Ishikawa (cell line): ENCODE measurements around the gene KLF15.

Experiments
- CEBPB ChIP-seq: IDR thresholded peaks from 2 replicates; pipeline ENCODE4 v1.6.1; 2012
- CREB1 ChIP-seq: IDR thresholded peaks from 2 replicates; pipeline ENCODE4 v1.6.1; 2012; ENCODE audit warnings: low read depth
- EGR1 ChIP-seq: IDR thresholded peaks from 2 replicates; pipeline ENCODE4 v1.6.1; 2012
- EP300 ChIP-seq: IDR thresholded peaks from 2 replicates; pipeline ENCODE4 v1.6.1; 2012; ENCODE audit warnings: borderline replicate concordance
- FOXM1 ChIP-seq: IDR thresholded peaks from 2 replicates; pipeline ENCODE4 v1.6.1; 2012; ENCODE audit warnings: low read depth, borderline replicate concordance
- MAX ChIP-seq: IDR thresholded peaks from 2 replicates; pipeline ENCODE4 v1.6.1; 2012
- NFIC ChIP-seq: IDR thresholded peaks from 2 replicates; pipeline ENCODE4 v1.6.1; 2012
- RAD21 ChIP-seq: IDR thresholded peaks from 2 replicates; pipeline ENCODE4 v1.6.1; 2012; ENCODE audit warnings: low read depth
- REST ChIP-seq: IDR thresholded peaks from 2 replicates; pipeline ENCODE4 v1.6.1; 2012; ENCODE audit warnings: low read depth, mild to moderate bottlenecking
- TAF1 ChIP-seq: IDR thresholded peaks from 2 replicates; pipeline ENCODE4 v1.6.1; 2012; ENCODE audit warnings: low read depth, mild to moderate bottlenecking
- TCF12 ChIP-seq: IDR thresholded peaks from 2 replicates; pipeline ENCODE4 v1.6.1; 2012; ENCODE audit warnings: low read depth
- TEAD4 ChIP-seq: IDR thresholded peaks from 2 replicates; pipeline ENCODE4 v1.6.1; 2012
- USF1 ChIP-seq: IDR thresholded peaks from 2 replicates; pipeline ENCODE4 v1.6.1; 2012
- YY1 ChIP-seq: IDR thresholded peaks from 2 replicates; pipeline ENCODE4 v1.6.1; 2012; ENCODE audit warnings: low read depth
- ZBTB7A ChIP-seq: IDR thresholded peaks from 2 replicates; pipeline ENCODE4 v1.6.1; 2012; ENCODE audit warnings: low read depth

Gene KLF15

GRCh38 chr3:126389794-126390146 lies 32.6 kb upstream of the KLF15 start:
- no peak for TF ChIP-seq CEBPB

GRCh38 chr3:126389112-126389793 lies 32.0 kb upstream of the KLF15 start:
- no peak for TF ChIP-seq REST
- no peak for TF ChIP-seq CREB1
- TF ChIP-seq RAD21 = peak; percentile 85
- no peak for TF ChIP-seq NFIC
- TF ChIP-seq TEAD4 = peak; percentile 13
- TF ChIP-seq TAF1 = peak; percentile 33; the same call in 1 of the 2 replicates
- TF ChIP-seq CEBPB = no peak
- TF ChIP-seq EGR1 = peak; percentile 79
- TF ChIP-seq MAX = peak; percentile 75
- TF ChIP-seq FOXM1 = no peak
- no peak for TF ChIP-seq TCF12
- TF ChIP-seq USF1 = no peak; the same call in 1 of the 2 replicates
- TF ChIP-seq YY1 = peak; percentile 53; the same call in 1 of the 2 replicates
- TF ChIP-seq EP300 = 0 out of 2 replicates have a peak, but pooled peaks have one; percentile 11
- peak; percentile 62 for TF ChIP-seq ZBTB7A

GRCh38 chr3:126381966-126382365 lies 24.8 kb upstream of the KLF15 start:
- TF ChIP-seq USF1 = no peak
- no peak for TF ChIP-seq CREB1
- no peak for TF ChIP-seq CEBPB
- no peak for TF ChIP-seq ZBTB7A
- no peak for TF ChIP-seq EGR1
- TF ChIP-seq TEAD4 = no peak
- TF ChIP-seq TAF1 = no peak
- TF ChIP-seq RAD21 = no peak
- no peak for TF ChIP-seq EP300
- TF ChIP-seq FOXM1 = no peak
- TF ChIP-seq NFIC = no peak
- TF ChIP-seq REST = no peak
- no peak for TF ChIP-seq TCF12
- no peak for TF ChIP-seq YY1

- TF ChIP-seq NFIC (no peak), USF1 (no peak), TAF1 (no peak), FOXM1 (no peak), RAD21 (no peak), TCF12 (no peak), CREB1 (no peak), EGR1 (no peak), CEBPB (no peak), YY1 (no peak), REST (no peak), TEAD4 (no peak), MAX (no peak), ZBTB7A (no peak), EP300 (no peak)
Measured at GRCh38 chr3:126380011-126380768, 23.0 kb upstream of the KLF15 start.
